GM12878 (cell line): Measurements from ENCODE around the gene KRT71. TPM values are rescaled to one million over a fixed set of nuclear protein-coding genes. Genes with fewer than 3 reads are reported as not detected.

ENCODE experiments used
- ATAC-seq: fragments of 200-7000 bp; cut with Tn5 transposase; 3 replicates; pipeline ENCODE4 v1.9.1; 2020; ENCODE audit warnings: mild to moderate bottlenecking, moderate library complexity
- BruUV-seq: library from RNA; stranded (reverse); fragments of 400-500 nt; replicated peaks from 2 replicates; lab custom pipeline; 2021; lab: Mats Ljungman, UMichigan
- CTCF ChIA-PET: fragments of 300-600 bp; sonication (Branson Sonifier 250); formaldehyde crosslinking; extraction: SDS; loops from one replicate; lab custom pipeline; 2021; ENCODE audit warnings: inconsistent platforms; lab: Yijun Ruan, JAX
- POLR2A ChIA-PET: fragments of 350-600 bp; formaldehyde crosslinking; extraction: SDS; loops from one replicate; lab custom pipeline; 2021; ENCODE audit warnings: inconsistent platforms; lab: Charles Lee
- RAD21 ChIA-PET: fragments of 300-600 bp; sonication (Branson Sonifier 250); formaldehyde crosslinking; loops from one replicate; lab custom pipeline; 2023; ENCODE audit warnings: antibody characterized with exemption; ENCODE audit not compliant: unreplicated experiment; lab: Charles Lee
- SMC1A ChIA-PET: fragments of 300-600 bp; sonication (Branson Sonifier 250); formaldehyde crosslinking; loops from one replicate; lab custom pipeline; 2023; ENCODE audit not compliant: unreplicated experiment, uncharacterized antibody; lab: Charles Lee
- DNase-seq: peaks from one replicate; pipeline ENCODE4 v3.0.0-alpha.2; 2011; ENCODE audit warnings: low read depth, low spot score
- FAIRE-seq: peaks from 3 replicates; lab custom pipeline; 2011; peaks lifted over from hg19 to GRCh38; lab: Jason Lieb, UNC
- H2AFZ ChIP-seq: 2 replicates; pipeline ENCODE4 v1.6.0; 2011; ENCODE audit warnings: low read depth, low read length, control low read depth; ENCODE audit not compliant: control insufficient read depth
- H3K27ac ChIP-seq: 2 replicates; pipeline ENCODE4 v1.5.1; 2011; ENCODE audit warnings: control low read depth; ENCODE audit not compliant: control insufficient read depth, insufficient read depth
- H3K27me3 ChIP-seq, 2 experiments: replicated peaks in 1 of 2; 2 replicates each; pipeline versions ENCODE4 v1.6.0 to v1.6.1; 2011; ENCODE audit warnings: low read length in 1 of 2; ENCODE audit not compliant: control insufficient read depth in 2 of 2, insufficient read depth in 2 of 2
- H3K36me3 ChIP-seq, 2 experiments: 2 replicates each; pipeline ENCODE4 v1.5.1; 2011; ENCODE audit warnings: low read length in 1 of 2; ENCODE audit not compliant: control insufficient read depth in 2 of 2, insufficient read depth in 2 of 2
- H3K4me1 ChIP-seq: 2 replicates; pipeline ENCODE4 v1.6.1; 2011; ENCODE audit warnings: mild to moderate bottlenecking, low read length, moderate library complexity, mixed read lengths; ENCODE audit not compliant: control insufficient read depth, insufficient read depth
- H3K4me2 ChIP-seq: 2 replicates; pipeline ENCODE4 v1.6.0; 2011; ENCODE audit warnings: control low read depth; ENCODE audit not compliant: control insufficient read depth, insufficient read depth
- H3K4me3 ChIP-seq: fragments of 200-600 bp; sonication (generic); 2 replicates; pipeline ENCODE4 v1.5.1; 2016
- H3K79me2 ChIP-seq: 2 replicates; pipeline ENCODE4 v1.6.0; 2011; ENCODE audit warnings: low read length; ENCODE audit not compliant: control insufficient read depth, insufficient read depth
- H3K9ac ChIP-seq: 2 replicates; pipeline ENCODE4 v1.8.0; 2011; ENCODE audit warnings: low read length, control low read depth, mixed read lengths; ENCODE audit not compliant: control insufficient read depth, insufficient read depth
- H3K9me3 ChIP-seq: replicated peaks from 3 replicates; pipeline ENCODE4 v1.5.1; 2011; ENCODE audit warnings: mild to moderate bottlenecking, low read length; ENCODE audit not compliant: control insufficient read depth, insufficient read depth
- H4K20me1 ChIP-seq: 2 replicates; pipeline ENCODE4 v1.6.0; 2011; ENCODE audit not compliant: control insufficient read depth, insufficient read depth
- CEBPZ ChIP-seq: fragments of 150-350 bp; IDR thresholded peaks from 2 replicates; pipeline ENCODE4 v1.6.1; 2016; ENCODE audit warnings: low read depth, low read length
- POLR2AphosphoS5 ChIP-seq: IDR thresholded peaks from 2 replicates; pipeline ENCODE4 v1.6.1; 2011; ENCODE audit warnings: mild to moderate bottlenecking, low read length, inconsistent platforms
- SMAD5 ChIP-seq: IDR thresholded peaks from 2 replicates; pipeline ENCODE4 v1.6.1; 2016; ENCODE audit warnings: antibody characterized with exemption, low read depth
- WGBS: methylation state at CpG from one replicate; pipeline ENCODE4 v1.1.6; 2016; ENCODE audit warnings: low lambda C conversion rate; ENCODE audit not compliant: insufficient replicate concordance, insufficient coverage; ENCODE audit errors: missing lambda C conversion rate; 5-methylcytosine and 5-hydroxymethylcytosine counted together
- in situ Hi-C: fragments of 300-500 bp; cut with MboI; formaldehyde crosslinking; loops from 9 replicates; pipeline ENCODE4 v1.14.3; 2018; ENCODE audit warnings: mixed read lengths
- intact Hi-C: fragments of 100-400 bp; cut with micrococcal nuclease; formaldehyde crosslinking; loops from one replicate; pipeline ENCODE4 v1.14.2; 2022; ENCODE audit not compliant: unreplicated experiment
- polyA plus RNA-seq, 11 experiments: library from polyadenylated mRNA; depleted of rRNA in 4 of 11; unstranded in 6 of 11; stranded (reverse) in 5 of 11; fragments of >200 nt; fragmentation: Nextera tagmentation in 4 of 11; fragmentation: Illumina TruSeq in 1 of 11; extraction: Ambion mirVana in 4 of 11; extraction: Trizol in 1 of 11; gene quantifications; 1 replicate in 1 of 11; 2 replicates in 10 of 11; pipeline versions ENCODE4 v1.2.1 to v1.2.3, GENCODE V29; 2011 to 2016; ENCODE audit warnings: inconsistent platforms in 2 of 11, missing spikeins in 2 of 11, low read depth in 1 of 11
- total RNA-seq, 4 experiments: library from RNA; depleted of rRNA in 3 of 4; stranded (reverse); fragments of >200 nt in 3 of 4; fragmentation: Illumina TruSeq in 1 of 4; extraction: Trizol in 1 of 4; gene quantifications; 2 replicates each; pipeline versions ENCODE4 v1.2.1 to v1.2.3, GENCODE V29; 2013 to 2021

The KRT71 gene
- total and polyA plus RNA-seq, 10 of the 15 experiments (the other 5 are each of a cell fraction or from before 2014, with no cell fraction given), result not detected

GRCh38 chr12:52543985-52544883, 8.7 kb downstream of the KRT71 start:
- Histone ChIP-seq H3K27me3 (peaks cover 0 to 4% of the 10 kb centered on the region in 2 experiments; a peak in 1 of 4 replicates), H3K9ac (no peak overlapping the region), H3K36me3 (no peaks in the 10 kb centered on the region), H3K4me1 (no peaks in the 10 kb centered on the region), H4K20me1 (no peaks in the 10 kb centered on the region), H2AFZ (no peak overlapping the region), H3K79me2 (no peaks in the 10 kb centered on the region), H3K9me3 (no peaks in the 10 kb centered on the region), H3K27ac (no peak overlapping the region), H3K4me2 (no peak overlapping the region), H3K4me3 (no peak overlapping the region)
- 44% methylated on average over 16 of the region's 17 CpGs for WGBS
- ChIA-PET SMC1A (no interaction called here), POLR2A (no interaction called here), CTCF (no interaction called here), RAD21 (interaction anchor here (0.6 kb wide), 1 partner anchor 695 kb away, joined by 3 read pairs; no protein-coding TSS in a partner anchor)
- 0 out of 3 replicates have a peak, but pooled peaks have one; percentile 25 for ATAC-seq
- in situ Hi-C loops (no loop called here), intact Hi-C loops (no loop called here)
- DNase-seq, result no peak
- BruUV-seq, result no TSS peak
- no peak for FAIRE-seq
- TF ChIP-seq POLR2AphosphoS5 (no peak), SMAD5 (no peak), CEBPZ (no peak)
